ENCODE data around the gene MAJIN. TPM values are rescaled to one million over a fixed set of nuclear protein-coding genes. Genes with fewer than 3 reads are reported as not detected.

MAJIN gene
- total RNA-seq, 4 donors from 2014 or later = not detected

GRCh38 chr11:64918017-64918416 is 53.9 kb downstream of the MAJIN start:
- Histone ChIP-seq H3K27ac (peak overlapping the region; percentile 81 to 88 (median 84)), H3K9me3 (no peaks in the 10 kb centered on the region), H3K27me3 (no peaks in the 10 kb centered on the region), H3K4me3 (peak overlapping the region; percentile 56 to 90 (median 59)), H3K36me3 (peaks cover 0 to 15% of the 10 kb centered on the region in 2 donors), H3K4me1 (peaks cover 25 to 29% of the 10 kb centered on the region in 2 donors)
- ATAC-seq (no peak), DNase-seq (no peak)
- intact Hi-C loops (cut with DNase I; ENCODE audit: low total_unique reads) (loop anchor here (5.0 kb wide), 2 partner anchors 94 to 179 kb away; partner anchors contain the start of genes ARL2 and VPS51), in situ Hi-C loops (cut with MboI; ENCODE audit: low sequenced_read_pairs in 4 of 4) (loop anchor here in 1 of 4 donors (5.0 kb wide), 1 partner anchor 109 kb away; the partner anchor contains the start of gene SNX15)
- no peak for TF ChIP-seq CTCF (IDR thresholded peaks at IDR 0.05 in 4 of 5, conservative IDR thresholded peaks at IDR 0.05 in 1 of 5)
- no peak for TF ChIP-seq POLR2A (IDR thresholded peaks at IDR 0.05)

- Histone ChIP-seq H3K9me3 (no peaks in the 10 kb centered on the region), H3K27me3 (no peaks in the 10 kb centered on the region), H3K36me3 (peaks cover 0 to 19% of the 10 kb centered on the region in 2 donors), H3K27ac (peak overlapping the region; percentile 81 to 88 (median 84)), H3K4me1 (peaks cover 24 to 27% of the 10 kb centered on the region in 2 donors), H3K4me3 (peak overlapping the region; percentile 56 to 90 (median 59))
- intact Hi-C loops (cut with DNase I; ENCODE audit: low total_unique reads) = loop anchor here (1.0 to 5.0 kb wide), 6 partner anchors 39 to 199 kb away; partner anchors contain the start of genes ARL2, BATF2, EHD1 and SNX15
- DNase-seq (no peak), ATAC-seq (no peak)
- no peak for TF ChIP-seq POLR2A (IDR thresholded peaks at IDR 0.05)
- TF ChIP-seq CTCF (IDR thresholded peaks at IDR 0.05 in 4 of 5, conservative IDR thresholded peaks at IDR 0.05 in 1 of 5) = no peak
- in situ Hi-C loops (cut with MboI; ENCODE audit: low sequenced_read_pairs in 4 of 4) = loop anchor here in 1 of 4 donors (5.0 kb wide), 1 partner anchor 110 kb away; the partner anchor contains the start of gene SNX15
Measured at GRCh38 chr11:64917663-64917995, 54.3 kb downstream of the MAJIN start.

GRCh38 chr11:64916775-64917662 is 54.9 kb downstream of the MAJIN start, which contains the start of gene ATG2A:
ATG2A (minus strand) TSS chr11:64917209; CDS start chr11:64917135, 74 bp downstream.
- peak; percentile 87 to 88 for TF ChIP-seq POLR2A (IDR thresholded peaks at IDR 0.05)
- no peak for TF ChIP-seq CTCF (IDR thresholded peaks at IDR 0.05 in 4 of 5, conservative IDR thresholded peaks at IDR 0.05 in 1 of 5)
- Histone ChIP-seq H3K27ac (peak within 1 kb of the TSS; percentile 84 to 88 (median 86)), H3K36me3 (peaks cover 0 to 25% of the 10 kb centered on the region in 2 donors), H3K9me3 (no peaks in the 10 kb centered on the region), H3K4me1 (peaks cover 24 to 27% of the 10 kb centered on the region in 2 donors), H3K27me3 (no peaks in the 10 kb centered on the region), H3K4me3 (peak within 1 kb of the TSS; percentile 80 to 91 (median 90))
- peak; percentile 98 to 99 for DNase-seq
- peak; percentile 99 for ATAC-seq
- in situ Hi-C loops (cut with MboI; ENCODE audit: low sequenced_read_pairs in 4 of 4) (loop anchor here in 1 of 4 donors (5.0 kb wide), 1 partner anchor 110 kb away; the partner anchor contains the start of gene SNX15), intact Hi-C loops (cut with DNase I; ENCODE audit: low total_unique reads) (loop anchor here (1.0 to 5.0 kb wide), 6 partner anchors 39 to 200 kb away; partner anchors contain the start of genes ARL2, BATF2, EHD1 and SNX15)

- in situ Hi-C loops (cut with MboI; ENCODE audit: low sequenced_read_pairs in 4 of 4) (loop anchor here in 1 of 4 donors (5.0 kb wide), 1 partner anchor 111 kb away; the partner anchor contains the start of gene SNX15), intact Hi-C loops (cut with DNase I; ENCODE audit: low total_unique reads) (loop anchor here (2.0 to 5.0 kb wide), 4 partner anchors 81 to 201 kb away; partner anchors contain the start of genes ARL2, BATF2, VPS51 and ZNHIT2)
- H3K27me3 ChIP-seq = no peaks in the 10 kb centered on the region
- DNase-seq = peak; percentile 33 to 39
- H3K9me3 ChIP-seq = no peaks in the 10 kb centered on the region
- H3K27ac ChIP-seq = peak overlapping the region; percentile 81 to 87 (median 84)
- H3K4me1 ChIP-seq = peaks cover 24 to 27% of the 10 kb centered on the region in 2 donors
- peak overlapping the region; percentile 80 to 91 (median 90) for H3K4me3 ChIP-seq
- no peak for ATAC-seq
- H3K36me3 ChIP-seq = peaks cover 0 to 33% of the 10 kb centered on the region in 2 donors
- TF ChIP-seq POLR2A (IDR thresholded peaks at IDR 0.05) (no peak), CTCF (IDR thresholded peaks at IDR 0.05 in 4 of 5, conservative IDR thresholded peaks at IDR 0.05 in 1 of 5) (no peak)
Measured at GRCh38 chr11:64916040-64916774, 55.7 kb downstream of the MAJIN start.
